HCT116 (cell line): ENCODE results near the gene BAIAP2L2. TPM values are rescaled to one million over a fixed set of nuclear protein-coding genes. Genes with fewer than 3 reads are reported as not detected.
A peak's percentile ranks its signal among the peaks of the same experiment; 100 is the strongest.

Source experiments
- ATAC-seq: fragments of 200-7000 bp; cut with Tn5 transposase; 2 replicates; pipeline ENCODE4 v1.9.1; 2020; ENCODE audit warnings: mild to moderate bottlenecking, moderate library complexity
- BruUV-seq: library from RNA; stranded (reverse); fragments of 400-500 nt; replicated peaks from 2 replicates; lab custom pipeline; 2021; lab: Mats Ljungman, UMichigan
- CTCF ChIA-PET: fragments of 300-600 bp; sonication (Branson Sonifier 250); formaldehyde crosslinking; loops from one replicate; lab custom pipeline; 2021; ENCODE audit warnings: antibody characterized with exemption; lab: Charles Lee
- POLR2A ChIA-PET: fragments of 300-600, 350-600 bp; sonication (Branson Sonifier 250); formaldehyde crosslinking; loops from one replicate; lab custom pipeline; 2021; ENCODE audit warnings: antibody characterized with exemption; lab: Charles Lee
- RAD21 ChIA-PET, 2 experiments: fragments of 300-600 bp; sonication (Branson Sonifier 250); formaldehyde crosslinking; loops; one replicate each; lab custom pipeline; 2023; ENCODE audit warnings: low total read pairs in 2 of 2; ENCODE audit not compliant: uncharacterized antibody in 2 of 2, unreplicated experiment in 2 of 2, low non-redundant PET in 1 of 2; lab: Charles Lee
- DNase-seq: peaks from one replicate; pipeline ENCODE4 v3.0.0-alpha.2; 2010; ENCODE audit warnings: low read depth, low spot score
- H2AFZ ChIP-seq: fragments of 200-600 bp; shearing (Covaris generic), sonication (generic); 2 replicates; pipeline ENCODE4 v1.6.1; 2017; ENCODE audit warnings: low read depth, mixed run types, mixed read lengths, antibody characterized with exemption, low read length; ENCODE audit not compliant: poor library complexity, severe bottlenecking
- H3K27ac ChIP-seq: 2 replicates; pipeline ENCODE4 v1.5.1; 2012; ENCODE audit warnings: low read depth, low read length
- H3K27me3 ChIP-seq: fragments of 200-600 bp; sonication (generic); 2 replicates; pipeline ENCODE4 v1.6.1; 2016; ENCODE audit warnings: mixed run types, low read length, mixed read lengths; ENCODE audit not compliant: insufficient read depth
- H3K36me3 ChIP-seq, 2 experiments: fragments of 200-500 bp in 1 of 2; fragments of 200-600 bp in 1 of 2; sonication (Bioruptor generic) in 1 of 2; sonication (generic) in 1 of 2; 2 replicates each; pipeline versions ENCODE4 v1.5.1 to v1.6.1; 2014 to 2016; ENCODE audit warnings: low read length in 2 of 2, inconsistent platforms in 1 of 2, mixed read lengths in 1 of 2, mixed run types in 1 of 2; ENCODE audit not compliant: insufficient read depth in 2 of 2, control insufficient read depth in 1 of 2
- H3K4me1 ChIP-seq, 2 experiments: fragments of 200-600 bp in 1 of 2; sonication (generic) in 1 of 2; 2 replicates each; pipeline versions ENCODE4 v1.5.1 to v1.6.1; 2012 to 2017; ENCODE audit warnings: low read length in 2 of 2, inconsistent platforms in 1 of 2, mild to moderate bottlenecking in 1 of 2, mixed read lengths in 1 of 2, mixed run types in 1 of 2, moderate library complexity in 1 of 2; ENCODE audit not compliant: insufficient read depth in 2 of 2, control insufficient read depth in 1 of 2
- H3K4me2 ChIP-seq: fragments of 200-600 bp; sonication (generic); 2 replicates; pipeline ENCODE4 v1.6.1; 2017; ENCODE audit warnings: mixed run types, low read length, mixed read lengths
- H3K4me3 ChIP-seq, 2 experiments: fragments of 200-600 bp in 1 of 2; sonication (generic) in 1 of 2; replicated peaks in 1 of 2; 2 replicates each; pipeline ENCODE4 v1.5.1; 2011 to 2016; ENCODE audit warnings: low read length in 2 of 2, control low read depth in 1 of 2, low read depth in 1 of 2, mild to moderate bottlenecking in 1 of 2, mixed read lengths in 1 of 2, mixed run types in 1 of 2
- H3K79me2 ChIP-seq: fragments of 200-600 bp; sonication (generic); 2 replicates; pipeline ENCODE4 v1.6.1; 2017; ENCODE audit warnings: mild to moderate bottlenecking, mixed run types, low read length, moderate library complexity, mixed read lengths; ENCODE audit not compliant: insufficient read depth
- H3K9ac ChIP-seq: fragments of 200-600 bp; sonication (generic); 2 replicates; pipeline ENCODE4 v1.6.1; 2016; ENCODE audit warnings: low read length, mixed read lengths
- H3K9me2 ChIP-seq: fragments of 200-600 bp; sonication (generic), shearing (Covaris generic); 2 replicates; pipeline ENCODE4 v1.6.1; 2017; ENCODE audit warnings: mixed run types, mild to moderate bottlenecking, moderate library complexity; ENCODE audit not compliant: insufficient read depth
- H3K9me3 ChIP-seq, 2 experiments: fragments of 200-500 bp in 1 of 2; fragments of 200-600 bp in 1 of 2; sonication (Bioruptor generic) in 1 of 2; sonication (generic) in 1 of 2; 2 replicates each; pipeline ENCODE4 v1.6.1; 2014 to 2017; ENCODE audit warnings: low read length in 2 of 2, mixed read lengths in 2 of 2, inconsistent platforms in 1 of 2, low read depth in 1 of 2, mild to moderate bottlenecking in 1 of 2, mixed run types in 1 of 2, moderate library complexity in 1 of 2; ENCODE audit not compliant: control insufficient read depth in 1 of 2, insufficient read depth in 1 of 2
- H4K20me1 ChIP-seq: fragments of 200-600 bp; sonication (generic), shearing (Covaris generic); 2 replicates; pipeline ENCODE4 v1.6.1; 2017; ENCODE audit warnings: mixed run types, mild to moderate bottlenecking, moderate library complexity; ENCODE audit not compliant: insufficient read depth
- CBX3 ChIP-seq: IDR thresholded peaks from 2 replicates; pipeline ENCODE4 v1.6.1; 2012; ENCODE audit warnings: low read depth
- CEBPB ChIP-seq: IDR thresholded peaks from 2 replicates; pipeline ENCODE4 v1.6.1; 2012; ENCODE audit warnings: low read depth
- EGR1 ChIP-seq: IDR thresholded peaks from 2 replicates; pipeline ENCODE4 v1.6.1; 2012; ENCODE audit warnings: low read depth
- ELF1 ChIP-seq: IDR thresholded peaks from 2 replicates; pipeline ENCODE4 v1.6.1; 2012; ENCODE audit warnings: low read depth, borderline replicate concordance
- EZH2 ChIP-seq: fragments of 200-600 bp; sonication (generic); IDR thresholded peaks from 2 replicates; pipeline ENCODE4 v1.6.1; 2017; ENCODE audit warnings: antibody characterized with exemption, mixed run types
- EZH2phosphoT487 ChIP-seq: fragments of 200-600 bp; IDR thresholded peaks from 2 replicates; pipeline ENCODE4 v1.6.1; 2018; ENCODE audit warnings: antibody characterized with exemption, borderline replicate concordance
- FOSL1 ChIP-seq: IDR thresholded peaks from 2 replicates; pipeline ENCODE4 v1.6.1; 2012; ENCODE audit warnings: low read depth
- JUND ChIP-seq: IDR thresholded peaks from 2 replicates; pipeline ENCODE4 v1.6.1; 2012
- MAX ChIP-seq: IDR thresholded peaks from 2 replicates; pipeline ENCODE4 v1.6.1; 2012
- POLR2AphosphoS5 ChIP-seq: IDR thresholded peaks from 2 replicates; pipeline ENCODE4 v1.6.1; 2011; ENCODE audit warnings: mild to moderate bottlenecking, low read depth, low read length, moderate library complexity
- RAD21 ChIP-seq: IDR thresholded peaks from 2 replicates; pipeline ENCODE4 v1.6.1; 2012; ENCODE audit warnings: low read depth, mild to moderate bottlenecking
- SIN3A ChIP-seq: IDR thresholded peaks from 2 replicates; pipeline ENCODE4 v1.6.1; 2012; ENCODE audit warnings: low read depth
- SRF ChIP-seq: IDR thresholded peaks from 2 replicates; pipeline ENCODE4 v1.6.1; 2012; ENCODE audit warnings: low read depth
- TCF7L2 ChIP-seq: IDR thresholded peaks from 2 replicates; pipeline ENCODE4 v1.7.0; 2011; ENCODE audit warnings: borderline replicate concordance, inconsistent platforms; ENCODE audit not compliant: insufficient read depth, insufficient read length; ENCODE audit errors: extremely low read depth
- YY1 ChIP-seq: IDR thresholded peaks from 2 replicates; pipeline ENCODE4 v1.6.1; 2011; ENCODE audit warnings: low read length, low read depth, moderate library complexity, mild to moderate bottlenecking; ENCODE audit not compliant: insufficient replicate concordance; ENCODE audit errors: extremely low read depth
- ZNF274 ChIP-seq: fragments of 200-500 bp; sonication (Bioruptor generic); IDR thresholded peaks from 2 replicates; pipeline ENCODE4 v1.6.1; 2014; ENCODE audit warnings: mild to moderate bottlenecking, low read depth, low read length, inconsistent platforms
- intact Hi-C: fragments of 100-400 bp; cut with micrococcal nuclease; formaldehyde crosslinking; loops from 2 replicates; pipeline ENCODE4 v1.10.0; 2022
- total RNA-seq: library from RNA; stranded (reverse); gene quantifications from one replicate; pipeline ENCODE4 v1.2.1, GENCODE V29; 2021; ENCODE audit not compliant: unreplicated experiment
- TF ChIP-seq, protein P1 (sequence below), 3 experiments: fragments of 200-600 bp in 1 of 3; sonication (generic) in 1 of 3; IDR thresholded peaks in 2 of 3; conservative IDR thresholded peaks in 1 of 3; 2 replicates each; pipeline ENCODE4 v1.5.1; 2012 to 2017; ENCODE audit warnings: low read depth in 2 of 3, low read length in 2 of 3, antibody characterized with exemption in 1 of 3, borderline replicate concordance in 1 of 3, control low read depth in 1 of 3, mild to moderate bottlenecking in 1 of 3, mixed read lengths in 1 of 3, mixed run types in 1 of 3, moderate library complexity in 1 of 3; ENCODE audit not compliant: insufficient read depth in 1 of 3
- TF ChIP-seq, protein P2 (sequence below): IDR thresholded peaks from 2 replicates; pipeline ENCODE4 v1.6.1; 2012
- TF ChIP-seq, protein P3 (sequence below): IDR thresholded peaks from 2 replicates; pipeline ENCODE4 v1.6.1; 2011; ENCODE audit warnings: mild to moderate bottlenecking, low read length, moderate library complexity; ENCODE audit not compliant: insufficient replicate concordance; ENCODE audit errors: extremely low read depth

BAIAP2L2 gene
- total RNA-seq, 1 experiment from 2014 or later = 1.0 TPM

DNA sequence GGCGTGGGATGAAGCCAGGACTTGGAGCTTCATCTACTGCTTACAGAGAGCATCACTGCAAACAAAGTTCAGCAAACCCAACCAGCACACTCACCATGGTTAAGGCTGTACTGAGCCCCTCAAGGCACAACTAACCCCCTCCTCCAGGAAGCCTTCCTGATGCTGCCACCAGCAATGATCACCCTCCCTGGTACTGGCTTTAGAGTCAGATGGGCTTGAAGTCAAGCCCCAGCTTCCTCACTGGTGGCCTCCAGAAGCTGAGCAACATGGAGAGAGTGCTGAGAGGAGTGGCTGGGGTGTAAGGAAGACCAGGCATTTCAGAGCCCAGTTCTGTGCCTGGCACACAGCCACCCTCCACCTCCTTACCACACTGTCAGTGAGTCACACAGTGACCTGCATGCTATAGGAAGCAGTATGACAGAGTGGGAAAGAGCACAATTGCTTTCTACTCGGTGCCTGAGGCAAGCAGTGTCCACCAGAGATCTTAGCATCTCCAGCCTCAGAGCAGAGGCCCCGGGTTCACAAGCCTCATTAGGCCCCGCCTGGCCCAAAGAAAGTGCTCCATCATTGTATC is 24.7 kb upstream of the BAIAP2L2 start:
- Histone ChIP-seq H2AFZ (no peak overlapping the region), H3K9me2 (no peaks in the 10 kb centered on the region), H3K9me3 (no peaks in the 10 kb centered on the region), H3K4me2 (peak overlapping the region; percentile 72), H3K36me3 (no peaks in the 10 kb centered on the region; a peak in 1 of 4 replicates), H3K27ac (peak overlapping the region; percentile 26; the same call in 1 of the 2 replicates), H3K27me3 (no peaks in the 10 kb centered on the region), H4K20me1 (no peaks in the 10 kb centered on the region), H3K79me2 (no peaks in the 10 kb centered on the region), H3K4me1 (peaks cover 14 to 17% of the 10 kb centered on the region in 2 experiments), H3K9ac (peak overlapping the region; percentile 43), H3K4me3 (no peak overlapping the region; a peak in 1 of 4 replicates)
- ChIA-PET CTCF (no interaction called here), POLR2A (no interaction called here), RAD21 (no interaction called here)
- BruUV-seq = no TSS peak
- DNase-seq = peak; percentile 53
- TF ChIP-seq POLR2AphosphoS5 = peak; percentile 11; the same call in 1 of the 2 replicates
- TF ChIP-seq, protein P1, sequence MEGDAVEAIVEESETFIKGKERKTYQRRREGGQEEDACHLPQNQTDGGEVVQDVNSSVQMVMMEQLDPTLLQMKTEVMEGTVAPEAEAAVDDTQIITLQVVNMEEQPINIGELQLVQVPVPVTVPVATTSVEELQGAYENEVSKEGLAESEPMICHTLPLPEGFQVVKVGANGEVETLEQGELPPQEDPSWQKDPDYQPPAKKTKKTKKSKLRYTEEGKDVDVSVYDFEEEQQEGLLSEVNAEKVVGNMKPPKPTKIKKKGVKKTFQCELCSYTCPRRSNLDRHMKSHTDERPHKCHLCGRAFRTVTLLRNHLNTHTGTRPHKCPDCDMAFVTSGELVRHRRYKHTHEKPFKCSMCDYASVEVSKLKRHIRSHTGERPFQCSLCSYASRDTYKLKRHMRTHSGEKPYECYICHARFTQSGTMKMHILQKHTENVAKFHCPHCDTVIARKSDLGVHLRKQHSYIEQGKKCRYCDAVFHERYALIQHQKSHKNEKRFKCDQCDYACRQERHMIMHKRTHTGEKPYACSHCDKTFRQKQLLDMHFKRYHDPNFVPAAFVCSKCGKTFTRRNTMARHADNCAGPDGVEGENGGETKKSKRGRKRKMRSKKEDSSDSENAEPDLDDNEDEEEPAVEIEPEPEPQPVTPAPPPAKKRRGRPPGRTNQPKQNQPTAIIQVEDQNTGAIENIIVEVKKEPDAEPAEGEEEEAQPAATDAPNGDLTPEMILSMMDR (IDR thresholded peaks at IDR 0.05 in 2 of 3, conservative IDR thresholded peaks at IDR 0.05 in 1 of 3; ENCODE audit: borderline replicate concordance in 1 of 3, insufficient read depth in 1 of 3, low read depth in 2 of 3, low read length in 2 of 3) = no peak
- TF ChIP-seq YY1 = no peak
- TF ChIP-seq, protein P2, sequence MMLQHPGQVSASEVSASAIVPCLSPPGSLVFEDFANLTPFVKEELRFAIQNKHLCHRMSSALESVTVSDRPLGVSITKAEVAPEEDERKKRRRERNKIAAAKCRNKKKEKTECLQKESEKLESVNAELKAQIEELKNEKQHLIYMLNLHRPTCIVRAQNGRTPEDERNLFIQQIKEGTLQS = no peak
- TF ChIP-seq SRF = no peak
- no peak for TF ChIP-seq TCF7L2
- TF ChIP-seq, protein P3, sequence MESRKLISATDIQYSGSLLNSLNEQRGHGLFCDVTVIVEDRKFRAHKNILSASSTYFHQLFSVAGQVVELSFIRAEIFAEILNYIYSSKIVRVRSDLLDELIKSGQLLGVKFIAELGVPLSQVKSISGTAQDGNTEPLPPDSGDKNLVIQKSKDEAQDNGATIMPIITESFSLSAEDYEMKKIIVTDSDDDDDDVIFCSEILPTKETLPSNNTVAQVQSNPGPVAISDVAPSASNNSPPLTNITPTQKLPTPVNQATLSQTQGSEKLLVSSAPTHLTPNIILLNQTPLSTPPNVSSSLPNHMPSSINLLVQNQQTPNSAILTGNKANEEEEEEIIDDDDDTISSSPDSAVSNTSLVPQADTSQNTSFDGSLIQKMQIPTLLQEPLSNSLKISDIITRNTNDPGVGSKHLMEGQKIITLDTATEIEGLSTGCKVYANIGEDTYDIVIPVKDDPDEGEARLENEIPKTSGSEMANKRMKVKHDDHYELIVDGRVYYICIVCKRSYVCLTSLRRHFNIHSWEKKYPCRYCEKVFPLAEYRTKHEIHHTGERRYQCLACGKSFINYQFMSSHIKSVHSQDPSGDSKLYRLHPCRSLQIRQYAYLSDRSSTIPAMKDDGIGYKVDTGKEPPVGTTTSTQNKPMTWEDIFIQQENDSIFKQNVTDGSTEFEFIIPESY = no peak
- no peak for TF ChIP-seq MAX
- no peak for TF ChIP-seq CEBPB
- no peak for TF ChIP-seq EZH2
- no peak for TF ChIP-seq ZNF274
- TF ChIP-seq EZH2phosphoT487 = no peak
- no peak; the same call in 1 of the 2 replicates for TF ChIP-seq JUND
- peak; percentile 85; the same call in 1 of the 2 replicates for TF ChIP-seq CBX3
- TF ChIP-seq FOSL1 = peak; percentile 39; the same call in 1 of the 2 replicates
- TF ChIP-seq ELF1 = no peak
- TF ChIP-seq EGR1 = no peak
- TF ChIP-seq SIN3A = no peak
- no peak for TF ChIP-seq RAD21
- ATAC-seq = peak; percentile 96
- intact Hi-C loops = no loop called here
